ENCODE data around the gene THUMPD3. TPM values are rescaled to one million over a fixed set of nuclear protein-coding genes. Genes with fewer than 3 reads are reported as not detected.

THUMPD3 gene
- total RNA-seq, 1 experiment from 2014 or later: 58.4 TPM

DNA sequence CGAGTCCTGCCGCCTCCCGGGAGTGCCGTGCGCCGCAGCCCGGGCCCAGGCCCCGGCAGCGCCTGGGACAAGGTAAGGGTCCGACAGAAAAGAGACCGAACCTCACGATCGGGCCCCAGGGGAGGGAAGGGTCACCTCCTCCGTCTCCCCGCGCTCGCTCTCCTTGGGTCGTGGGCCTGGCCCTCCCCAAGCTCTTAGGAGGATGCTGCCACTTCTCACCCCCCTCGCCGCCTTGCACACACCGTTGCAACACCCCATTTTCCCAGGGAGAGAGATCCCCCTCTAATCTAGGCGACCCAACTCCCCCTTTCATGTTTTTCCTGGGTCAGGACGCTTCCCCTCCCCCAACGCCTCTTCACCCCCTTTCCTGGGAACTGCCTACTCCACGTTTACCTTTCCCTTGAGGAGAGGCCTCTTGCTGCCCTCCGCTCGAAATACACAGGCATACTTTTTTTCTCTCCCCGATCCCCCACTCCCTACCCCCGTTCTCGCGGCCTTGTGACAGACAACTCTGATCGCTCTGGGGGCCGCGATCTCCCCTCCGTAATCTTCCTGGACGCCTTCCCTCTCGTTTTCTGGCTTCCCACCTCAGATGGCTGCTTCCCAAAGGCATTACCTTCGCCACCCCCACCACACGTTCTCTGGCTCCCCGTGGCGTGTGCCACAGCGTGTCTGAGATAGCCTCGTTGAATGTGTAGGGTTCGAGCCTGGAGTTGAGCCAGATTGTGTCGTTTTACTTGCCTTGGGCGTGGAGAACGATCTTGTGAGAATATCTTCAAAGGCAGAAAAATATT is 35.2 kb downstream of the THUMPD3 start:
- peaks cover 2% of the 10 kb centered on the region for H4K20me1 ChIP-seq (ENCODE audit: control insufficient read depth, insufficient read depth, insufficient read length)

More for the DNA sequence above, 35.2 kb downstream of the THUMPD3 start:
- Histone ChIP-seq H2BK120ac (ENCODE audit: low read depth, low read length, poor library complexity, severe bottlenecking) (no peak overlapping the region), H3K18ac (ENCODE audit: insufficient read length, low read depth, low read length) (peak overlapping the region; percentile 89), H4K8ac (replicated peaks; ENCODE audit: insufficient read length, low read depth, low read length) (no peak overlapping the region), H3K4me1 (ENCODE audit: insufficient read depth, low read length) (peaks cover 4% of the 10 kb centered on the region; the same call in 1 of the 2 replicates), H2BK15ac (ENCODE audit: low read depth, low read length) (no peak overlapping the region; the same call in 1 of the 2 replicates), H3K9ac (ENCODE audit: extremely low read depth, insufficient read length, low read length) (peak overlapping the region; percentile 97), H3K56ac (ENCODE audit: insufficient read length, low read depth, low read length) (peak overlapping the region; percentile 31), H2AFZ (ENCODE audit: low read length) (no peak overlapping the region), H4K5ac (ENCODE audit: insufficient read length, low read depth, low read length) (peak overlapping the region; percentile 93), H3K79me2 (ENCODE audit: insufficient read depth, low read length) (peaks cover 70% of the 10 kb centered on the region), H3K23ac (ENCODE audit: insufficient read length, low read depth, low read length) (peak overlapping the region; percentile 96), H2BK12ac (ENCODE audit: insufficient read length, low read depth, low read length) (peak overlapping the region; percentile 65), H3K23me2 (ENCODE audit: insufficient read length, low read depth, low read length, poor library complexity, severe bottlenecking) (peaks cover 16% of the 10 kb centered on the region), H4K91ac (ENCODE audit: insufficient read length, low read depth, low read length) (peak overlapping the region; percentile 75), H3K9me3 (ENCODE audit: control insufficient read depth, low read depth, low read length) (no peaks in the 10 kb centered on the region), H3K27me3 (ENCODE audit: insufficient read depth, low read length) (no peaks in the 10 kb centered on the region), H3K4ac (ENCODE audit: low read depth, low read length) (peak overlapping the region; percentile 34), H2BK20ac (ENCODE audit: low read depth, low read length, poor library complexity, severe bottlenecking) (no peak overlapping the region), H3K27ac (ENCODE audit: insufficient read length, low read depth, low read length) (peak overlapping the region; percentile 75), H2BK5ac (ENCODE audit: insufficient read length, low read length) (peak overlapping the region; percentile 84), H2AK5ac (ENCODE audit: insufficient read length, low read length) (no peak overlapping the region), H3K79me1 (ENCODE audit: insufficient read depth, low read depth, low read length, poor library complexity, severe bottlenecking) (no peaks in the 10 kb centered on the region), H3T11ph (ENCODE audit: low read length) (peak overlapping the region; percentile 38), H3K4me2 (ENCODE audit: insufficient read depth, insufficient read length, low read length) (peak overlapping the region; percentile 97), H3K14ac (ENCODE audit: insufficient read depth, low read length) (peak overlapping the region; percentile 99)
- Mint-ChIP-seq H3K4me1 (peaks cover 58 to 63% of the 10 kb centered on the region in 2 experiments), H3K36me3 (ENCODE audit: insufficient read depth in 1 of 3, low read depth in 3 of 3) (peaks cover 25 to 41% (median 37%) of the 10 kb centered on the region in 3 experiments), H3K27ac (peak overlapping the region; percentile 97 to 99 (median 98)), H3K9me3 (no peaks in the 10 kb centered on the region; a peak in 1 of 5 replicates), H3K27me3 (ENCODE audit: low read depth) (no peaks in the 10 kb centered on the region), H3K4me3 (peak overlapping the region; percentile 99)
- no CpG with 5 or more reads among the region's 47 CpGs for WGBS (ENCODE audit: extremely low coverage, insufficient read length, low lambda C conversion rate)
- TF ChIP-seq CTCF (conservative IDR thresholded peaks at IDR 0.05): no peak
- DNase-seq: peak; percentile 34
